GM18870 (cell line): Measurements from ENCODE around the gene DRC7.

Experiments used
- ATAC-seq: cut with Tn5 transposase; IDR thresholded peaks from one replicate; pipeline ENCODE4 v1.9.1; 2021; ENCODE audit warnings: moderate library complexity; ENCODE audit not compliant: unreplicated experiment

DRC7 gene

DNA sequence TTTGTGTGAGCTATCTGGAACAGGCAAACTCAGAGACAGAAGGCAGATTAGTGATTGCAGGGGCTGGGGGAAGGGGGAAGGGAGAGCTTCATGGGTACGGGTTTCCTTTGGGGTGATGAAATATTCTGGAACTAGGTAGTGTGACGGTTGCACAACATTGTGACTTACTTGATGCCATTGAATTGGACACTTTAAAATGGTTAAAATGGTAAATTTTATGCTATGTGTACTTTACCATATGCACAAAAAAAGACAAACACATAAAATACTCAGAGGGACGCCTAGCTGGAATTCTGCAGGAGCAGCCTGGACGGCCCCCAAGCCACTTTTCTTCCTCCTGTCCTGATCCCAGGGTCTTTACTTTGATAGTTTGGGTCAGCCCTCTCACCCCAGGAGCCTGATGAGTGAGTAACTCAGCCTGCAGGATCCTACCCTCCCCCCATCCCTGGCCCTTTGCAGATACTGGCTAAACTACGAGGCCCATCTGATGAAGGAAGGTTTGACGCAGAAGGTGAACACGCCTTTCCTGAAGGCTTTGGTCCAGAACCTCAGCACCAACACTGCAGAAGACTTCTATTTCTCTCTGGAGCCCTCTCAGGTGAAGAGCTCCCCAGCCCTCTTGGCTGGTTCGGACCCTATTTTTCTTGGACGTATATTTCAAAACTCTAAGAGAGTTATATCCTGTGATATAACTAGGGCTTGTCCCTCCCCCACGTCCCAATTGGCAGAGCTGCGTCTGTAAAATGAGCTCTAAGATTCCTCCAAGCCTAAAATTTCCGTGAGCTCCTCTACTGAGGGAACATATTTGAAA, 18.7 kb upstream of the DRC7 start:
- no peak for ATAC-seq

DNA sequence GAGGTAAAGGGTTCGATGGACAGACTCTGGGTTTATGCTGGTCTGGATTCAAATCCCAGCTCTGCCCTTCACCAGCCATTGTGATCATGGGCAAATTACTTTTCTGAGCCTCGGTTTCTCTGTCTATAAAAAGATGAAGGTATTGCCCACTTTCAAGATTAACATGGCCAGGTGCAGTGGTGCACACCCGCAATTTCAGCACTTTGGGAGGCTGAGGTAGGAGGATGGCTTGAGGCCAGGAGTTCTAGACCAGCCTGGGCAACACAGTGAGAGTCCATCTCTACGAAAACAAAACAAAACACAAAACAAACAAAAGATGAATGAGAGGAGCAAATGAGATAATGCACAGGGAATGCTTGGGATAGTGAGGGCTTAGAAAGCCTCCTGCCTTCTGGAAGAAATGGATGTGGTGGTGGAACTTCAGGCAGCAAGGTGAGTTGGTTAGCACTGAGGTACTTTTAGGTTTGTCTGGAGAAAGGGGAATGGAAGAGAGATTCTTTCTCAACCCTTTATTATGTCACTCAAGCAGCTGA, 18.0 kb upstream of the DRC7 start:
- ATAC-seq, result no peak

DNA sequence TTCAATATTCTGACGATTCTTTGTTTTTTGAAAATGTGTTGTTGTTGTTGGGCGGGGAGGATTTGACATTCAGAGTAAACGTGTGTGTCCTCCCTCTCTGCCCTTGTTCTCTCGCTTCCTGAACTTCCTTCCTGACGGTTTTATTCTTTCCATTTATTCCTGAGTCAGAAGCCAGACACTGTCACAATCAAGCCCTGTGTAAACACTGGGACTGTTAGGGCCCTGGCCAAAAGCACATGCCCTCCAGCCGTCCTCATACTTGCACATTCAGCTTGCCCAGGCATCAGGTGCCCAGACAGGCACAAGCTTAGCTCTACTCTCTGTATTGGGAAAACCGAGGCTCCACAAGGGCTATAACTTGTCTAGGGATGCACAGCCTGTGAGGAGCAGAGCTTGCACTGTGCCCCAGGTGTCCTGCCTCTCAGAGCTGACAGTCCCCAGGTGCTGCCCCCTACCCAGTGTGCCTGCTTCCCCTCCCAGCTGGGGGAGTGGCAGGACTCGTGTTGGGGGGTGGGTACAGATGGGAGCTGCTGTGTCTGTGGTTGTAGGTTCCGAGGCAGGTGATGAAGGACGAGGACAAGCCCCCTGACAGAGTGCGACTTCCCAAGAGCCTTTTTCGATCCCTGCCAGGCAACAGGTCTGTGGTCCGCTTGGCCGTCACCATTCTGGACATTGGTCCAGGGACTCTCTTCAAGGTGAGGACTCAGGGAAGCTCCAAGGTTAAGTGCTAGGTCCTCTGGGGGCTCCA, 16.8 kb upstream of the DRC7 start:
- ATAC-seq, result no peak

DNA sequence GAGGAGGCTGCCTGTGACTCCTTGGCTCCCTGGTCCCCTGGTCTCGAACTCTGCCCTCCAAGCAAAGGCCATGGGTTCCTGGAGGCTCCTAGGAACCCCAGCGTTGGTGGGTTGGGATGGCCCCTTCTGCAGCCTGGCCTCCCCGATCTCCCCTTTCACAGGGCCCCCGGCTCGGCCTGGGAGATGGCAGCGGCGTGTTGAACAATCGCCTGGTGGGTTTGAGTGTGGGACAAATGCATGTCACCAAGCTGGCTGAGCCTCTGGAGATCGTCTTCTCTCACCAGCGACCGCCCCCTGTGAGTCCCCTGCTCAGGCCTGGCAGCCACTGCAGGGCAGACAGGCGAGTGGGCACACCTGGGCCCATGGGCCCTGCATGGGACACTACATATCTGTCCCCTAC, 15.6 kb upstream of the DRC7 start:
- ATAC-seq, result no peak

DNA sequence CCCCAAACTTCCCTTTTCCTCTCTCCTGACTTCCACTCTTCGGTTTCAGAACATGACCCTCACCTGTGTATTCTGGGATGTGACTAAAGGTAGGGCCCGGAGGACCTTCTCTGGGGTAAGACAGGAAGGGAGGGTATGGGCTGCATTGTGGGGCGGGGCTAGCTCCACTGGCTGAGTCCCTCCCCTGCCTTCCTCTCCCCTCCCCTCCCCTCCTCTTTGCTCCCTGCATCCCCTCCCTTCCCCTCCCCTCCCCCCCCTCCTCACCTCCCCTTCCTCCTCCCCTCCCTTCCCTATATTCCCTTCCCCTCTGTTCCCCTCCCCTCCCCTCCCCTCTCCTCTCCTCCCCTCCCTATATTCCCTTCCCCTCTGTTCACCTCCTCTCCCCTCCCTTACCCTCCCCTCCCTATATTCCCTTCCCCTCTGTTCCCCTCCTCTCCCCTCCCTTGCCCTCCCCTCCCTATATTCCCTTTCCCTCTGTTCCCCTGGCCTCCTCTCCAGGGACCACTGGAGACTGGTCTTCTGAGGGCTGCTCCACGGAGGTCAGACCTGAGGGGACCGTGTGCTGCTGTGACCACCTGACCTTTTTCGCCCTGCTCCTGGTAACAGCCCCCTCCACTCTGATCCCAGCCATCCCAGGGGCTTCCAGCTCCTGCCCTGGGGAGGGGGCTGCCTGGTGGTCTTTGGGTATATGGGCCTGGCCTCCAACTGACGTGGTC, 14.7 kb upstream of the DRC7 start:
- ATAC-seq, result no peak

DNA sequence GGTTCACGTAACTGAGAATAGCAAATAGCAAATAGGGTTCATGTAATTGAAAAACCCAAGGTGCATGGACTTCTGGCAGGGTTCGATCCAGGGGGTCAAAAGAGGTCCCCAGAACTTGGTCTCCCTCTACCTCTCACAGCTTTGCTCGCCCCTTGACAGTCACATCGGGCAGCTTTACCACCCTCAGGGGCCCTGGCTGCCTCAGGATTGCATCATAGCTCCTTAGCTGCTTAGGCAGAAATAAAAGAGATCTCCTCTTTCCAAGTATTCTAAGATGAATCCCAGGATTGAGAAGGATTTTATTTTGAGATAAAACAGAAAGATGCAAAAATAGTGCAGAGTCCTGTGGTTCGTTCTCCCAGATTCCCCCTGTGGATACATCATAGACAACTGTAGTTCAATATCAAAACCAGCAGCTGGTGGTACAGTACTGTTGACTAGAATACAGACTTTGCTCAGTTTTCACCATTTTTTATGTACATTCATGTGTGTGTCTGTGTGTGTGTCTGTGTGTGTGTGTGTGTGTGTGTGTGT, 13.7 kb upstream of the DRC7 start:
- ATAC-seq, result no peak

DNA sequence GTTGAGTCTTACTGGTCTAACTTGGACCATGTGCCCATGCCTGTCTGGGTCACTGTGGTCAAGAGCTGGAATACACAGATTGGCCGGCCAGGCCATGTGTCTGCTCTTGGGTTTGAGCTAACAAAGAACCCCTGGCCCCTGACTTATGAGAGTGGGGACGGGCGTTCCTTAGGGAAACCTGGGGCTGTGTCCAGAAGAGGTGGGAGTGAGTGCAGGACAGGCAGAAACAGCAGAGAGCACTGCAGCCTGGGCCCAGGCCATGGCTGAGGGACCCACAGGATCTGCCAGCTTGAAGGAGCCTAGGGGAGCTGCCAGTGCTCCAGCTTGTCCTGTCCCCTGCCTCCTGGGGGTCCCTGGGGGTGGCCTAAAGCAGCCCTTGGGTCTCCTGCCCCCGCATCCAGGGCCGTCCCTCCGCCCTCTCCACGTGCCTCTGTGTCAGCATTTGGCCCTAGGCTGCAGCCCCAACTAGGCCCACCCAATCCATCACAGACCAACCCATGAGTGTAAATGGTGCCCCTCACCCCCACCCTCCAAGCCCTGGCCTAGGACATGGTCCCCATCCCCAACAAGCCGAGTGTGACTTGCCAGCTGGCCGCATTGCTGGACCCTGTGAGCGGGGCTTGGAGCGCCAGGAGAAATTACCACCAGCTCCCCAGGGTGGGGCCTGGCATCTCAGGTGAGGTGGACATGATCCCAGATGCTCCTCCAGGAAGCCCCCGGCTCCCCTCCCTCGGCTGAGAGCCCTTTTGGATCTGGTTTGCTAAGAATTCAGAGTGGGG, 12.5 kb upstream of the DRC7 start:
- ATAC-seq, result no peak

DNA sequence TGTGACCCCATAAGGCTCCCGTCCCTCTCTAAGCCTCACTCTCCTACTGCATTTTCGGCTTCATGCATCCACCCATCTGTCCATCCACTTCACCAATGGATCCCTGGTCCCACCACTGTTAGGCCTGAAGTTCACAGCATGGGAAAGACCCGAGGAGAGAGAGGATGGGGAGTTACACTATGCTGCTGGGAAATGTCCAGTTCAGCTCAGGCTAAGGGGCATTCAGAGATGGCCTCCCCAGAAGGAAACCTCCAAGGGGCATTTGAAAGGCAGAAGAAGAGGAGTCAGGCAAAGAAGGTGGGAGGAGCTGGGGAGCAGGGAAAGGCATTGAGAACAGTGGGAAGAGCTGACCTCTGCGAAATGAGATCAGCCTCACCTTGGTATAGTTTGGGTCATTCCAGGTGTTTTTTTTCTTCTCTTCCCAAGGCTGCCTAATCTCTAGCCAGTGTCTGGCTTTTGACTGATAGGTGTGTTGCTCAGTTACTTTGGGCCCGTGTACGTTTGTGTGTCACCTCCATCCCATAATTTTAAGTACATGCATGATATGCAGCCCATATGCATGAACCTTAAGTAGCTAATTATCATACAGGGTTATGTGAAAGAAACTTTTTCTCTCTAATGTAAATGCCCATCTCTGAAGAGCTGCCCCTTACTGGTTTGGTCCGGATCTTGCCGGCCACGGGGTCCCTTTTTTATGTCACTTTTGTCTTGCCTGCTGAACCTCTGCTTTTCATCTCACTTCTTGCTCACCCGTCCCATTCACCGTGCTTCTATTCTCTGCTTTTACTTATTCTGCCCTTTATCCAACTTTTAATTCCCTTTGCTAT, 11.6 kb upstream of the DRC7 start:
- ATAC-seq, result no peak

DNA sequence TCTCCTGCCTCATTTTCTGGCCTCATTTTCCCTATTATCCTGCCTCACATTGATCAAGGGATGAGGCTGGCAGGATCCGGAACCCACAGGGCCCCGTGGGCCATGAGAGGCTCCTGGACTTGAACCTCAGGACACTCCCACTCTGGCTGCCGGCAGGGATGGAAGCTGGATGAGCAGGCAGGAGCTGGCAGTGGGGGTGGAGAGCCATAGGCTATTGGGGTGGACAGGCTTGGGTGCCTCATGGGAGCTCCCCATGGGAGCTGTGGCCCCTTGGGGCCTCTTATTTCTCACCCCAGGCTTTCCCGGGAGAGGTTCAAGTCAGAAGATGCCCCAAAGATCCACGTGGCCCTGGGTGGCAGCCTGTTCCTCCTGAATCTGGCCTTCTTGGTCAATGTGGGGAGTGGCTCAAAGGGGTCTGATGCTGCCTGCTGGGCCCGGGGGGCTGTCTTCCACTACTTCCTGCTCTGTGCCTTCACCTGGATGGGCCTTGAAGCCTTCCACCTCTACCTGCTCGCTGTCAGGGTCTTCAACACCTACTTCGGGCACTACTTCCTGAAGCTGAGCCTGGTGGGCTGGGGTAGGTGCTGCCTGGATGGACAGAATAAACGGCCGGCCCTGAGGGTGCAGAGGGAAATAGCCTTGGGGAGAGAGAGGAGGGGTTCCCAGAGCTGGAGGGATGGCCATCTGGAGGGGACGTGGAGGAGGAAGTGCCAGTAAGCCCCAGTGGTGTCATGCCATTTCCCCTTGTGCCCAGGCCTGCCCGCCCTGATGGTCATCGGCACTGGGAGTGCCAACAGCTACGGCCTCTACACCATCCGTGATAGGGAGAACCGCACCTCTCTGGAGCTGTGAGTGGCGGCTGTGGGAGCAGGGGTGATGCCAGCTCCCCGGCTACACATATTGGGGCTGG, 10.7 kb upstream of the DRC7 start:
- ATAC-seq, result no peak

DNA sequence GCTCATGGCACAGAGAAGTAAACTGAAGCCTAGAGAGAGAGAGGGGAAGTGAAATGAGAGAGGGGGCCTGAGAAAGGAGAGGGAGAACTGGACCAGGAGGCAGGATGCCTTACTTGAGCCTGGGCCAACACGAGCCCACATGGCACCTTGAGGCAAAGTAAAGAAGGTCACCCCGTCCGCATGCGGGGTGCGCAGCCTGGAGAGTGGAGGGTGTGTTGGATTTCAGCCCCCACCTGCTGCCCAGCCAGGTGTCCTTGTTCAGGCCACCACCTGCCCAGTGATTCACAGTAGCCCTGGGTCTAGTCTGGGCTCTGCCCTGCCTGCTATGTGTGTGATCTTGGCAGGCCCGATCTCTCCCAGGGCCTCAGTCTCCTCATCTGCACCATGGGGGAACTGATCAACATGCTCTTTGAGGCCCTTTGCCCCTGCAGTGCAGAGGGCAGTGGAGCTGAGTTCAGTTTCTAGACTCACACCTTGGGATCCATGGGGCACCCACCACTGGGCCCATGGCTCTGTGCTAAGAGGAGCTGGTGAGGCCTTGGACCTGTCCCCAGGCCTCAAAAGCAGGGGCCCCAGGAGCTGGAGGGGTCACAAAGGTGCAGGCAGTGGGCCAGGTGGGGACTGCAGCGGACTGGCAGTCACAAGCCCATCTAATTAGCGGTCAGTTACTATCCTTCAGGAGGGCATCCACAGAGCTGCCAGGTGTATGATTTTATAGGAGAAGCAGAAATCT, 9.8 kb upstream of the DRC7 start:
- no peak for ATAC-seq

DNA sequence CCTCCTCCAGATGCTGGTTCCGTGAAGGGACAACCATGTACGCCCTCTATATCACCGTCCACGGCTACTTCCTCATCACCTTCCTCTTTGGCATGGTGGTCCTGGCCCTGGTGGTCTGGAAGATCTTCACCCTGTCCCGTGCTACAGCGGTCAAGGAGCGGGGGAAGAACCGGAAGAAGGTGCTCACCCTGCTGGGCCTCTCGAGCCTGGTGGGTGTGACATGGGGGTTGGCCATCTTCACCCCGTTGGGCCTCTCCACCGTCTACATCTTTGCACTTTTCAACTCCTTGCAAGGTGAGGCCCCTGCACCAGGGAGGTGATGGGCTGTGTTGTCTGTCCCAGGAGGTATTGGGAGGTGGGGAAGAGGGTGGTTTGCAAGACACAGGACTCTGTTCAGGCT, 9.0 kb upstream of the DRC7 start:
- no peak for ATAC-seq

DNA sequence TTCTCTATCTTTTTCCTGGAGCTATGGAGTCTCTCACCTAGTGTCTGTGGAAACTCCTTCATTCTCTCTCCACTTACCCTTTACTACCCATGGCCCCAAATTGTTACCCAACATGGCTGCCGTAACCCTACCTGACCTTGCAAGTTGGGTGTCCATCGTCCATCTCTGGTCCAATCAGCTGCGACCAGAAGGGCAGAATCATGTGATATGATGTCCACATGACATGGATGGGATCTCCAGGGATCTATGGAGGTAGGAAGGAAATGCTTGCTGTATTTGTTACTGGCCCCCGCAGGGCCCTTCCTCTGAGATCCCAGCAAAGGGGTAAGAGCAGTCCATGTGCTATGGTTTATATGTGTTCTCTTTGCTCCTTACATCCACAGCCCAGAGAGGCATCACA, 8.0 kb upstream of the DRC7 start:
- no peak for ATAC-seq

DNA sequence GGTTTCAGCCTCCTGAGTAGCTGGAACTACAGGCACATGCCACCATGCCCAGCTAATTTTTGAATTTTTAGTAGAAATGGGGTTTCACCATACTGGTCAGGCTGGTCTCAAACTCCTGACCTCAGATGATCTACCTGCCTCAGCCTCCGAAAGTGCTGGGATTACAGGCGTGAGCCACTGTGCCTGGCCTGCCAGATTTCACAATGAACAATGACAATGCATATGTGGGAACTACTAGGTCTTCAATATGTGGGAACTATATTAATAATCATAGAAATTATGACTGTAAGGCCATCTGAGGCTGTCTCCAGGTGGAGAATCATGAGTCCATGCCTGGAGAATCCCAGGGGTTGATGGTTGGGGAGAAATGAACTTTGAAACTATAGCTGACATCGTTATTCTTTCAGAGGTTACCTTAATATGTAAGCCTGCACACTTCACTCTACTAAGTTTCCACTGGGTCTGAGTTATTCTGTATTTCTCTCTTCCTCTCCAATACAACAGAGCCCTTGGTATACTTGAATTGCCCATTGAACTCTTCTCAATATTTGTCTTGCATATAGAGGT, 7.2 kb upstream of the DRC7 start:
- ATAC-seq, result no peak

DNA sequence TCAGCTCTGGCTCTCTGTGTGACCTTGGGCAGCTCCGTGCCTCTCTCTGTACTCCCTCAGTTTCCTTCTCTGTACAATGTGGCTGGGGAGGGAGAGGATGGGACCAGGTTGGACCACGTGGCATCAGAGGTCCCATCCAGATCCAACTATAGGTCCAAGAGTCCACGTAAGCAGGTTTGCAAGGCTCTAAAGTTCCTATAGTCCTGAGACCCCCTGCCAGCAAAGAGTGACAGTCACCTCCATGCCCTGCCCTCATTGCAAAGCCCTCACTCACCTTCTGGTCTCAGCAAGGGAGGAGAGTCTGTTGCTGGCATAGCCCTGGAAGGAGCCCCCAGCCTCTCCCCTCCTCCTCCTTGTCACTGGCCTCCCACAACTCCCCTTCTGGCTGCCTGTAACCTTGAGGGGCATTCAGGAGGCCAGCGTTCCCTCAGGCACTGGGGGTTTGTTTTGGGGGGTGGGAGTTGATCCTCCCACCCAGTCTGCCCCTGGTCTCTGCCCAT, 6.1 kb upstream of the DRC7 start:
- no peak for ATAC-seq

DNA sequence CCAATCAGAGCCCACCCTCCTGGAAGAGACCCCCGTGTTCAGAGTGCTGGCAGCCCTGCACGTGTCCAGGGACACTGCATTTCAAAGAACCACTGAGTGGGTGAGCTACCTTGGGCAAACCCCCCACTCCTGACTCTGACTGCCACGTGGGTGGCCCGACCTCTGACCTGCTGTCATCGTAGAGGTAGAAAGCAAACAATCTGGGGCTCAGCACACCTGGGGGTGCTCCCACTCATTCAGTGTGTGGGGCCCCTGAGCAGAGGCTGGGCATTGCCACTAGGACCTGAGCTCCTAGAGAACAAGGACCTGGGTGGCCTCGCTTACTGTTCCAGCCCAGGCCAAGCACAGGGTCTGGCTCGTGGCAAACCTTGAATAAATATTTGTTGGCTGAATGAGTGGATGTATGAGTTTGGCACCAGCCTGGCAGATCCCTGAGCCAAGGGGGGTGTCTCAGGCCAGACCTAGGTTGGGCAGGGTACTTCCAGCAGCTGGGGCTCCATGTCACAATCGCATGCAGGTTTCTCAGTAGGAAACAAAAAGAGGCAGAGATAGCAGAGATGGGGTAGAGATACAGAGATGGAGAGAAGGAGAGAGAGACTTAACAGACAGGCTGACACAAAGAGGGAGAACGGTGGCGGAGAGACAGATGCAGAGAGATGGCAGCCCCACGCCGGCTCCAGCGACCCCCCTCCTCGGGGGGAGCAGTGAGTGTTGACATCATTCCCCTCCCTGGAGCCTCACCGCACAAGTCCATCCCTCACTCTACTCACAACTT, 5.4 kb upstream of the DRC7 start:
- ATAC-seq, result no peak

DNA sequence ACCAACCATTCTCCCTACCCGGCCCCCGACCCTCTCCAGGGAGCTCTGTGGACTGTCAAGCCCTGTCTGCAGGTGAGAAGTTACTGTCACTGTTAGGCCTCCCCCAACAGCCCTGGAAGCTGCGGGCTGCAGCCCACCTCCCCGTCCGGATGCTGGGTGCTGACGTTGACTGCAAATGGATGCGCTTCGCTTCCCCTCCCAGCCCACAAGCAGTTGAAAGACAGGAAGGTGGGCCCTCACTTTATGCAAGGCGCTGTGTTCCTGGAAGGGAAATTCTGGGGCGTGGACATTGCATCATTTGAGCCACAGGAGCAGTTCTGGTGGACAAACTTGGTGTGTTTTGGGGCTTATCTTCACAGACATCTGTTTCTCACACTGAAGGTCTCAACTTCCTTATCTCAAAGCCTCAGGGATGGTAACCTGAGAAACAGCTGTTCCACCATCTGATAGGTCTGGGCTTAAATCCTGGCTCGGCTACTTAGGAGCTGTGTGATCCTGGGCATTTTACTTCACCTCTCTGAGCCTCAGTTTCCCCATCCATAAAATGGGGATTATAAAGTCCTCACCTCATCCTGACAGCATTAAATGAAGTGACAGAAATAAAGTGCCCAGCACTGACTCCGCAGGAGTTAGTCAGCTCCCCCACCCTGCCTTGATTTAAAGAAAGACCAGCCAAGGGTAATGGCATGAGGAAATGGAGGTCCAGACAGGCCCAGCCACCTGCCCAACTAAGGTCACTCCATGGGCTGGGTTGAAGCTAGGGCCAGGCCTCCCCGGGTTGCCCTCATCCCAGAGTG, 4.6 kb upstream of the DRC7 start:
- peak; percentile 68 for ATAC-seq
